H1 (cell line): ENCODE data around the gene DOCK9.

Source experiments
- BRCA1 ChIP-seq: IDR thresholded peaks from 2 replicates; pipeline ENCODE4 v1.6.1; 2012; ENCODE audit warnings: low read depth, low read length, improper control_type of control experiment
- CEBPB ChIP-seq: IDR thresholded peaks from 2 replicates; pipeline ENCODE4 v1.6.1; 2012; ENCODE audit warnings: low read depth, low read length
- CTCF ChIP-seq, 3 experiments: IDR thresholded peaks; 1 replicate in 2 of 3; 2 replicates in 1 of 3; pipeline versions ENCODE4 v1.5.1 to v1.6.1; 2011; ENCODE audit warnings: low read length in 3 of 3, mild to moderate bottlenecking in 3 of 3, inconsistent platforms in 2 of 3, low read depth in 1 of 3, moderate library complexity in 1 of 3; ENCODE audit not compliant: insufficient read depth in 1 of 3; ENCODE audit errors: control extremely low read depth in 1 of 3
- JUND ChIP-seq: IDR thresholded peaks from 2 replicates; pipeline ENCODE4 v1.6.1; 2011; ENCODE audit warnings: mild to moderate bottlenecking, improper control_type of control experiment, low read length
- RAD21 ChIP-seq, 2 experiments: IDR thresholded peaks in 1 of 2; conservative IDR thresholded peaks in 1 of 2; 2 replicates each; pipeline ENCODE4 v1.6.1; 2011; ENCODE audit warnings: low read depth in 2 of 2, low read length in 2 of 2, improper control_type of control experiment in 1 of 2, inconsistent platforms in 1 of 2, mild to moderate bottlenecking in 1 of 2, moderate library complexity in 1 of 2
- RNF2 ChIP-seq: fragments of 200-900, 300-1000 bp; sonication (generic); IDR thresholded peaks from 2 replicates; pipeline ENCODE4 v1.7.1; 2016; ENCODE audit warnings: borderline replicate concordance, low read depth, mild to moderate bottlenecking, antibody characterized with exemption, low read length; ENCODE audit not compliant: poor library complexity, severe bottlenecking; ENCODE audit errors: missing control alignments
- SP1 ChIP-seq: IDR thresholded peaks from 2 replicates; pipeline ENCODE4 v1.6.1; 2011; ENCODE audit warnings: low read depth, low read length
- SP4 ChIP-seq: IDR thresholded peaks from 2 replicates; pipeline ENCODE4 v1.6.1; 2012; ENCODE audit warnings: low read length, inconsistent platforms
- TAF7 ChIP-seq: optimal IDR thresholded peaks from 2 replicates; pipeline ENCODE3; 2011; ENCODE audit warnings: low read depth, mild to moderate bottlenecking, inconsistent platforms, low read length, moderate library complexity, borderline replicate concordance
- TEAD4 ChIP-seq: IDR thresholded peaks from 2 replicates; pipeline ENCODE4 v1.6.1; 2012; ENCODE audit warnings: low read depth, low read length, inconsistent platforms, mixed read lengths
- USF2 ChIP-seq: IDR thresholded peaks from 2 replicates; pipeline ENCODE4 v1.6.1; 2011; ENCODE audit warnings: low read length, improper control_type of control experiment
- YY1 ChIP-seq: IDR thresholded peaks from 2 replicates; pipeline ENCODE4 v1.6.1; 2011; ENCODE audit warnings: low read depth, mild to moderate bottlenecking, low read length

- TF ChIP-seq CEBPB (no peak), TEAD4 (no peak), CTCF (IDR thresholded peaks at IDR 0.05; ENCODE audit: control extremely low read depth in 1 of 3, insufficient read depth in 1 of 3, low read depth in 1 of 3, low read length in 3 of 3) (no peak), USF2 (no peak), BRCA1 (no peak), JUND (no peak), SP4 (no peak), RAD21 (IDR thresholded peaks at IDR 0.05 in 1 of 2, conservative IDR thresholded peaks at IDR 0.05 in 1 of 2; ENCODE audit: low read depth in 2 of 2, low read length in 2 of 2) (no peak), YY1 (no peak), SP1 (no peak), TAF7 (no peak), RNF2 (no peak)
Observed at GRCh38 chr13:98820300-98820699, 157.6 kb downstream of the DOCK9 start.
